ENCODE measurements around the gene COQ2. TPM values are rescaled to one million over a fixed set of nuclear protein-coding genes. Genes with fewer than 3 reads are reported as not detected.
"Not testable (repeated sequence)": the region's sequence is repeated elsewhere in the genome, so short reads cannot be mapped to it uniquely, and the experiment has no call there.

The COQ2 gene
- total RNA-seq, 1 experiment from 2014 or later = 23.8 TPM

- Histone ChIP-seq H3F3A (ENCODE audit: low read length, unreplicated experiment) (no peaks in the 10 kb centered on the region), H3K9me3 (ENCODE audit: low read length) (no peaks in the 10 kb centered on the region), H3K27me3 (ENCODE audit: low read length) (no peaks in the 10 kb centered on the region), H2AFZ (ENCODE audit: low read length) (no peak overlapping the region), H3K9ac (ENCODE audit: low read length) (no peak overlapping the region), H4K20me1 (ENCODE audit: low read length) (no peaks in the 10 kb centered on the region), H3K4me2 (ENCODE audit: low read length) (no peak overlapping the region), H3K4me1 (ENCODE audit: insufficient read depth, low read length) (peaks cover 8% of the 10 kb centered on the region; the same call in 1 of the 2 replicates), H3K4me3 (ENCODE audit: low read length) (no peak overlapping the region), H3K79me2 (ENCODE audit: low read length) (no peaks in the 10 kb centered on the region), H3K9me2 (replicated peaks; ENCODE audit: low read length) (no peaks in the 10 kb centered on the region), H3K27ac (ENCODE audit: low read length) (no peak overlapping the region), H3K36me3 (ENCODE audit: low read depth, low read length) (no peaks in the 10 kb centered on the region)
- TF ChIP-seq CTCF (conservative IDR thresholded peaks at IDR 0.05; ENCODE audit: low read depth, low read length) = no peak
- TF ChIP-seq EZH2 (IDR thresholded peaks at IDR 0.05; ENCODE audit: low read length, unreplicated experiment) = no peak
- no peak for TF ChIP-seq EZH2phosphoT487 (IDR thresholded peaks at IDR 0.05; ENCODE audit: borderline replicate concordance, low read length)
- no peak for ATAC-seq
- POLR2A ChIA-PET (ENCODE audit: unreplicated experiment) = no interaction called here
- DNase-seq = no peak
- intact Hi-C loops (cut with micrococcal nuclease) = no loop called here
- CTCF ChIA-PET = no interaction called here
- BruUV-seq (replicated peaks) = no TSS peak
Observed at GRCh38 chr4:83237591-83237990, 47.0 kb downstream of the COQ2 start.

DNA sequence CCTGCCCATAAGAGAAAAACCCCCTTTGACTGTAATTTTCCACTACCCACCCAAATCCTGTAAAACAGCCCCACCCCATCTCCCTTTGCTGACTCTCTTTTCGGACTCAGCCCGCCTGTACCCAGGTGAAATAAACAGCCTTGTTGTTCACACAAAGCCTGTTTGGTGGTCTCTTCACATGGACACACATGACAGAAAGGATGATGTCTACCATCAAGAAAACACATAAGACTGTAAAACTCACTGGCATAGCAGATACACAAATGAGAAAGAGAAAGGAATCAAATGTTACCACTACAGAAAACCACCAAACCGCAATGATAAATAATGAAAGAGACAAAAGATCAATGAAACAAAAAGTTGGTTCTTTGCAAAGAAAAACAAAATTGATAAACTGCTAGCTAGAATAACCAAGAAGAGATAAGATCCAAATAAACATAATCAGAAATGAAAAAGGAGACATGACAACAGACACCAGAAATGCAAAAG is 48.9 kb downstream of the COQ2 start:
- H3K79me2 ChIP-seq (ENCODE audit: low read length); H3K9ac ChIP-seq (ENCODE audit: low read length); intact Hi-C loops (cut with micrococcal nuclease); H3K27ac ChIP-seq (ENCODE audit: low read length); H3K9me3 ChIP-seq (ENCODE audit: low read length); H4K20me1 ChIP-seq (ENCODE audit: low read length); H2AFZ ChIP-seq (ENCODE audit: low read length); H3K27me3 ChIP-seq (ENCODE audit: low read length); DNase-seq; CTCF ChIA-PET; ATAC-seq; H3K4me3 ChIP-seq (ENCODE audit: low read length); H3K4me2 ChIP-seq (ENCODE audit: low read length); H3F3A ChIP-seq (ENCODE audit: low read length, unreplicated experiment); BruUV-seq (replicated peaks); H3K36me3 ChIP-seq (ENCODE audit: low read depth, low read length); H3K9me2 ChIP-seq (replicated peaks; ENCODE audit: low read length): not testable (repeated sequence)
- POLR2A ChIA-PET (ENCODE audit: unreplicated experiment) = interaction anchor here (0.6 kb wide), 1 partner anchor 99 kb away, joined by 5 read pairs; the partner anchor contains the start of gene HPSE
- H3K4me1 ChIP-seq (ENCODE audit: insufficient read depth, low read length) = peaks cover 19% of the 10 kb centered on the region; the same call in 1 of the 2 replicates

- Histone ChIP-seq H3F3A (ENCODE audit: low read length, unreplicated experiment) (no peaks in the 10 kb centered on the region), H3K9ac (ENCODE audit: low read length) (no peak overlapping the region), H3K27ac (ENCODE audit: low read length) (no peak overlapping the region), H3K4me3 (ENCODE audit: low read length) (no peak overlapping the region), H2AFZ (ENCODE audit: low read length) (no peak overlapping the region), H3K4me1 (ENCODE audit: insufficient read depth, low read length) (peaks cover 19% of the 10 kb centered on the region; the same call in 1 of the 2 replicates), H3K9me3 (ENCODE audit: low read length) (no peaks in the 10 kb centered on the region), H3K79me2 (ENCODE audit: low read length) (no peaks in the 10 kb centered on the region), H3K9me2 (replicated peaks; ENCODE audit: low read length) (no peaks in the 10 kb centered on the region), H4K20me1 (ENCODE audit: low read length) (no peaks in the 10 kb centered on the region), H3K36me3 (ENCODE audit: low read depth, low read length) (no peaks in the 10 kb centered on the region), H3K27me3 (ENCODE audit: low read length) (no peaks in the 10 kb centered on the region), H3K4me2 (ENCODE audit: low read length) (no peak overlapping the region)
- intact Hi-C loops (cut with micrococcal nuclease) = no loop called here
- ATAC-seq (peak; percentile 74), DNase-seq (peak; percentile 46)
- POLR2A ChIA-PET (ENCODE audit: unreplicated experiment) = interaction anchor here (0.6 kb wide), 2 partner anchors 99 to 224 kb away, joined by 5 read pairs; partner anchors contain the start of gene HPSE
- CTCF ChIA-PET = no interaction called here
- TF ChIP-seq CTCF (conservative IDR thresholded peaks at IDR 0.05; ENCODE audit: low read depth, low read length) = no peak
- TF ChIP-seq EZH2phosphoT487 (IDR thresholded peaks at IDR 0.05; ENCODE audit: borderline replicate concordance, low read length) = no peak
- no peak for TF ChIP-seq EZH2 (IDR thresholded peaks at IDR 0.05; ENCODE audit: low read length, unreplicated experiment)
- BruUV-seq (replicated peaks) = no TSS peak
Observed at GRCh38 chr4:83234902-83235644, 49.5 kb downstream of the COQ2 start.

DNA sequence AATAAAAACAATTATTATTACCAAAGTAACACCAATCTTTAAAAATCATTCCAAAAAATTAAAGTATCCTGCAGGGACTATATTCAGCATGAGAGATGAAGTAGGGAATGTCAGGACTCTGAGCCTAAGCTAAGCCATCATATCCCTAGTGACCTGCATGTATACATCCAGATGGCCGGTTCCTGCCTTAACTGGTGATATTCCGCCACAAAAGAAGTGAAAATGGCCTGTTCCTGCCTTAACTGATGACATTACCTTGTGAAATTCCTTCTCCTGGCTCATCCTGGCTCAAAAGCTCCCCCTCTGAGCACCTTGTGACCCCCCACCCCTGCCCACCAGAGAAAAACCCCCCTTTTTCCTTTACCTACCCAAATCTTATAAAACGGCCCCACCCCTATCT is 50.2 kb downstream of the COQ2 start:
- POLR2A ChIA-PET (ENCODE audit: unreplicated experiment); H3K9me3 ChIP-seq (ENCODE audit: low read length); H3K27ac ChIP-seq (ENCODE audit: low read length); H2AFZ ChIP-seq (ENCODE audit: low read length); DNase-seq; H3K79me2 ChIP-seq (ENCODE audit: low read length); intact Hi-C loops (cut with micrococcal nuclease); H3K4me3 ChIP-seq (ENCODE audit: low read length); H3K36me3 ChIP-seq (ENCODE audit: low read depth, low read length); H3K27me3 ChIP-seq (ENCODE audit: low read length); H3K9me2 ChIP-seq (replicated peaks; ENCODE audit: low read length); CTCF ChIA-PET; H3F3A ChIP-seq (ENCODE audit: low read length, unreplicated experiment); ATAC-seq; BruUV-seq (replicated peaks); H4K20me1 ChIP-seq (ENCODE audit: low read length); H3K9ac ChIP-seq (ENCODE audit: low read length); H3K4me2 ChIP-seq (ENCODE audit: low read length): not testable (repeated sequence)
- peaks cover 19% of the 10 kb centered on the region; the same call in 1 of the 2 replicates for H3K4me1 ChIP-seq (ENCODE audit: insufficient read depth, low read length)
